Caco-2 (cell line): ENCODE data around the gene LRRC8C. TPM values are rescaled to one million over a fixed set of nuclear protein-coding genes. Genes with fewer than 3 reads are reported as not detected.

Experiments
- BruUV-seq: library from RNA; stranded (reverse); fragments of 400-500 nt; replicated peaks from 2 replicates; lab custom pipeline; 2021; lab: Mats Ljungman, UMichigan
- CTCF ChIA-PET: fragments of 300-600 bp; sonication (Branson Sonifier 250); formaldehyde crosslinking; loops from one replicate; lab custom pipeline; 2022; ENCODE audit warnings: antibody characterized with exemption; lab: Charles Lee
- POLR2A ChIA-PET: fragments of 300-600 bp; sonication (Branson Sonifier 250); formaldehyde crosslinking; loops from one replicate; lab custom pipeline; 2022; ENCODE audit warnings: antibody characterized with exemption; lab: Charles Lee
- DNase-seq, 2 experiments: peaks; one replicate each; pipeline versions ENCODE4 v3.0.0 to v3.0.0-alpha.2; 2020 to 2022
- H3K27me3 ChIP-seq: replicated peaks from 2 replicates; pipeline ENCODE4 v1.6.0; 2011; ENCODE audit warnings: low read length; ENCODE audit not compliant: control insufficient read depth, insufficient read depth
- H3K36me3 ChIP-seq: 2 replicates; pipeline ENCODE4 v1.5.1; 2011; ENCODE audit warnings: low read length; ENCODE audit not compliant: control insufficient read depth, insufficient read depth
- H3K4me1 ChIP-seq: fragments of 250-450 bp; sonication (Bioruptor Pico); 2 replicates; pipeline ENCODE4 v1.5.1; 2020; ENCODE audit warnings: mild to moderate bottlenecking
- H3K4me3 ChIP-seq: 2 replicates; pipeline ENCODE4 v1.5.1; 2011; ENCODE audit warnings: low read depth, mild to moderate bottlenecking, control low read depth, low read length
- H3K9me3 ChIP-seq: fragments of 250-450 bp; sonication (Bioruptor Pico); 2 replicates; pipeline ENCODE4 v1.5.1; 2020; ENCODE audit warnings: mild to moderate bottlenecking, moderate library complexity
- H3K27ac Mint-ChIP-seq: one replicate; pipeline ENCODE4 v1.8.0; 2022; ENCODE audit warnings: mixed read lengths; ENCODE audit not compliant: unreplicated experiment
- H3K27me3 Mint-ChIP-seq: one replicate; pipeline ENCODE4 v1.8.0; 2022; ENCODE audit warnings: mixed read lengths; ENCODE audit not compliant: insufficient read depth, unreplicated experiment
- H3K36me3 Mint-ChIP-seq: one replicate; pipeline ENCODE4 v1.8.0; 2022; ENCODE audit warnings: mild to moderate bottlenecking, mixed read lengths; ENCODE audit not compliant: insufficient read depth, unreplicated experiment
- H3K4me1 Mint-ChIP-seq: one replicate; pipeline ENCODE4 v1.8.0; 2022; ENCODE audit warnings: low read depth, mixed read lengths; ENCODE audit not compliant: unreplicated experiment
- H3K4me3 Mint-ChIP-seq: one replicate; pipeline ENCODE4 v1.8.0; 2022; ENCODE audit warnings: mild to moderate bottlenecking, moderate library complexity, mixed read lengths; ENCODE audit not compliant: unreplicated experiment
- H3K9me3 Mint-ChIP-seq: one replicate; pipeline ENCODE4 v1.8.0; 2022; ENCODE audit warnings: mixed read lengths; ENCODE audit not compliant: unreplicated experiment
- CTCF ChIP-seq, 2 experiments: fragments of 200-600 bp in 1 of 2; IDR thresholded peaks; 1 replicate in 1 of 2; 2 replicates in 1 of 2; pipeline versions ENCODE4 v1.5.1 to v1.8.0; 2011 to 2022; ENCODE audit warnings: antibody characterized with exemption in 1 of 2, control low read depth in 1 of 2, inconsistent platforms in 1 of 2, low read depth in 1 of 2, low read length in 1 of 2, mild to moderate bottlenecking in 1 of 2, moderate library complexity in 1 of 2; ENCODE audit not compliant: insufficient read depth in 1 of 2, severe bottlenecking in 1 of 2, unreplicated experiment in 1 of 2
- intact Hi-C: fragments of 100-400 bp; cut with micrococcal nuclease; formaldehyde crosslinking; loops from one replicate; pipeline ENCODE4 v1.10.0; 2022; ENCODE audit not compliant: unreplicated experiment
- total RNA-seq: library from RNA; stranded (reverse); gene quantifications from 2 replicates; pipeline ENCODE4 v1.2.3, GENCODE V29; 2022

The LRRC8C gene
- total RNA-seq, 1 experiment from 2014 or later = 0.11 TPM

GRCh38 chr1:89721351-89721750 lies 88.4 kb downstream of the LRRC8C start:
- no peak overlapping the region for H3K4me3 ChIP-seq
- H3K4me3 Mint-ChIP-seq = no peak overlapping the region
- H3K9me3 ChIP-seq = no peaks in the 10 kb centered on the region
- H3K4me1 ChIP-seq = no peaks in the 10 kb centered on the region
- H3K27me3 ChIP-seq = no peaks in the 10 kb centered on the region
- no peak for TF ChIP-seq CTCF (IDR thresholded peaks at IDR 0.05; ENCODE audit: insufficient read depth in 1 of 2, low read depth in 1 of 2, low read length in 1 of 2, severe bottlenecking in 1 of 2, unreplicated experiment in 1 of 2)
- ChIA-PET POLR2A (no interaction called here), CTCF (no interaction called here)
- DNase-seq = no peak
- intact Hi-C loops = no loop called here
- H3K9me3 Mint-ChIP-seq = no peaks in the 10 kb centered on the region
- no peaks in the 10 kb centered on the region for H3K36me3 Mint-ChIP-seq
- no peaks in the 10 kb centered on the region for H3K4me1 Mint-ChIP-seq
- peaks cover 14% of the 10 kb centered on the region for H3K27me3 Mint-ChIP-seq
- BruUV-seq = no TSS peak
- no peaks in the 10 kb centered on the region for H3K36me3 ChIP-seq
- H3K27ac Mint-ChIP-seq = no peak overlapping the region

DNA sequence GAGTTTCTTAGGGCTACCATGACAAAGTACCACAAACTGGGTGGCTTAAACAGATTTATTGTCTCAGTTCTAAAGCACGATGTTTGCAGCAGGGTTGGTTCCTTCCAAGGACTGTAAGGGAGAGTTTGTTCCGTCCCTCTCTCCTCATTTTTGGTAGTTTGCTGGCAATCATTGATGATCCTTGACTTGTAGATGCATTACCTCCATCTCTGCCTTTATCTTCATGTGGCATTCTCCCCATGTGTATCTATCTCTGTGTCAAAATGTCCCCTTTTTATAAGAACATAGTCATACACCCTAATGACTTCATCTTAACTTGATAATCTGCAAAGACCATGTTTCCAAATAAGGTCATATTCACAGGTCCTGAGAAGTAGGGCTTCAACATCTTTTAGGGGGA lies 90.2 kb downstream of the LRRC8C start:
- no peak for TF ChIP-seq CTCF (IDR thresholded peaks at IDR 0.05; ENCODE audit: insufficient read depth in 1 of 2, low read depth in 1 of 2, low read length in 1 of 2, severe bottlenecking in 1 of 2, unreplicated experiment in 1 of 2)
- no peak overlapping the region for H3K27ac Mint-ChIP-seq
- intact Hi-C loops = no loop called here
- Histone ChIP-seq H3K27me3 (no peaks in the 10 kb centered on the region), H3K4me1 (no peaks in the 10 kb centered on the region), H3K36me3 (no peaks in the 10 kb centered on the region), H3K4me3 (no peak overlapping the region), H3K9me3 (no peaks in the 10 kb centered on the region)
- ChIA-PET POLR2A (no interaction called here), CTCF (no interaction called here)
- no TSS peak for BruUV-seq
- peaks cover 17% of the 10 kb centered on the region for H3K27me3 Mint-ChIP-seq
- H3K9me3 Mint-ChIP-seq = no peaks in the 10 kb centered on the region
- H3K4me3 Mint-ChIP-seq = no peak overlapping the region
- no peaks in the 10 kb centered on the region for H3K36me3 Mint-ChIP-seq
- DNase-seq = no peak
- no peaks in the 10 kb centered on the region for H3K4me1 Mint-ChIP-seq

GRCh38 chr1:89723863-89724262 lies 90.9 kb downstream of the LRRC8C start:
- H3K36me3 ChIP-seq = no peaks in the 10 kb centered on the region
- no peak overlapping the region for H3K27ac Mint-ChIP-seq
- H3K27me3 Mint-ChIP-seq = peaks cover 17% of the 10 kb centered on the region
- no peak overlapping the region for H3K4me3 ChIP-seq
- no peaks in the 10 kb centered on the region for H3K36me3 Mint-ChIP-seq
- DNase-seq = no peak
- no peaks in the 10 kb centered on the region for H3K4me1 ChIP-seq
- no peaks in the 10 kb centered on the region for H3K9me3 Mint-ChIP-seq
- no TSS peak for BruUV-seq
- no peak overlapping the region for H3K4me3 Mint-ChIP-seq
- TF ChIP-seq CTCF (IDR thresholded peaks at IDR 0.05; ENCODE audit: insufficient read depth in 1 of 2, low read depth in 1 of 2, low read length in 1 of 2, severe bottlenecking in 1 of 2, unreplicated experiment in 1 of 2) = no peak
- no peaks in the 10 kb centered on the region for H3K27me3 ChIP-seq
- H3K4me1 Mint-ChIP-seq = no peaks in the 10 kb centered on the region
- ChIA-PET CTCF (no interaction called here), POLR2A (no interaction called here)
- H3K9me3 ChIP-seq = no peaks in the 10 kb centered on the region
- intact Hi-C loops = no loop called here
